Measurements from ENCODE around the gene OR10G3.
"Not testable (repeated sequence)": the region's sequence is repeated elsewhere in the genome, so short reads cannot be mapped to it uniquely, and the experiment has no call there.

DNA sequence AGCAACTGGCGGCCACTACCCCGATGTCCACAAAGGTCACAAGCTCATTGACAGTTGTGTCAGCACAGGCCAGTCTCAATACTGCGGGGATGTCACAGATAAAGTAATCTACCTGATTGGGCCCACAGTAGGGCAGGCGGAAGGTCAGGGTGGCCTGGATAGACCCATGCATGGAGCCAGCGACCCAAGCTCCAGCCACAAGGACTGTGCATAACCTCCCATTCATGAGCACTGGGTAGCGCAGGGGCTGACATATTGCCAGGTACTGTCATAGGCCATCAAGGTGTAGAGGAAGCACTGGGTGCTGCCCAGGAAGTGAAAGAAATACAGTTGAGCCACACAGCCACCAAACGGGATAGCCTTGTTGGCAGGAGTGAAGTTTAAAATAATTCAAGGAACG, 22.3 kb upstream of the OR10G3 start:
- not testable (repeated sequence) for TF ChIP-seq POLR2A (IDR thresholded peaks at IDR 0.05)
- TF ChIP-seq, protein P1, sequence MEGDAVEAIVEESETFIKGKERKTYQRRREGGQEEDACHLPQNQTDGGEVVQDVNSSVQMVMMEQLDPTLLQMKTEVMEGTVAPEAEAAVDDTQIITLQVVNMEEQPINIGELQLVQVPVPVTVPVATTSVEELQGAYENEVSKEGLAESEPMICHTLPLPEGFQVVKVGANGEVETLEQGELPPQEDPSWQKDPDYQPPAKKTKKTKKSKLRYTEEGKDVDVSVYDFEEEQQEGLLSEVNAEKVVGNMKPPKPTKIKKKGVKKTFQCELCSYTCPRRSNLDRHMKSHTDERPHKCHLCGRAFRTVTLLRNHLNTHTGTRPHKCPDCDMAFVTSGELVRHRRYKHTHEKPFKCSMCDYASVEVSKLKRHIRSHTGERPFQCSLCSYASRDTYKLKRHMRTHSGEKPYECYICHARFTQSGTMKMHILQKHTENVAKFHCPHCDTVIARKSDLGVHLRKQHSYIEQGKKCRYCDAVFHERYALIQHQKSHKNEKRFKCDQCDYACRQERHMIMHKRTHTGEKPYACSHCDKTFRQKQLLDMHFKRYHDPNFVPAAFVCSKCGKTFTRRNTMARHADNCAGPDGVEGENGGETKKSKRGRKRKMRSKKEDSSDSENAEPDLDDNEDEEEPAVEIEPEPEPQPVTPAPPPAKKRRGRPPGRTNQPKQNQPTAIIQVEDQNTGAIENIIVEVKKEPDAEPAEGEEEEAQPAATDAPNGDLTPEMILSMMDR (IDR thresholded peaks at IDR 0.05), result not testable (repeated sequence)

Measured in Peyer's patch (tissue), 4 donors.